Keratinocyte (primary cell): ENCODE measurements around the gene ZNF777.

Experiments
- CTCF ChIP-seq, 3 experiments: IDR thresholded peaks in 1 of 3; conservative IDR thresholded peaks in 1 of 3; optimal IDR thresholded peaks in 1 of 3; 2 replicates in 2 of 3; 3 replicates in 1 of 3; pipeline versions ENCODE3 to v1.5.1; 2011; ENCODE audit warnings: low read length in 3 of 3, mild to moderate bottlenecking in 3 of 3, moderate library complexity in 2 of 3, control low read depth in 1 of 3, inconsistent platforms in 1 of 3; ENCODE audit not compliant: insufficient read depth in 2 of 3; ENCODE audit errors: extremely low read depth in 1 of 3
- EZH2 ChIP-seq: IDR thresholded peaks from one replicate; pipeline ENCODE4 v1.6.1; 2012; ENCODE audit warnings: inconsistent platforms, mild to moderate bottlenecking, low read length, moderate library complexity

GRCh38 chr7:149505551-149505950, 44.7 kb upstream of the ZNF777 start:
- TF ChIP-seq EZH2: no peak
- no peak for TF ChIP-seq CTCF (optimal IDR thresholded peaks at IDR 0.05 in 1 of 3, IDR thresholded peaks at IDR 0.05 in 1 of 3, conservative IDR thresholded peaks at IDR 0.05 in 1 of 3; ENCODE audit: extremely low read depth in 1 of 3, insufficient read depth in 2 of 3, low read length in 3 of 3)
